ENCODE measurements around the gene ADGRL2. TPM values are rescaled to one million over a fixed set of nuclear protein-coding genes. Genes with fewer than 3 reads are reported as not detected.
"Not testable (repeated sequence)": the region's sequence is repeated elsewhere in the genome, so short reads cannot be mapped to it uniquely, and the experiment has no call there.

ADGRL2 gene
- polyA plus RNA-seq, 1 donor = 62.7 TPM

DNA sequence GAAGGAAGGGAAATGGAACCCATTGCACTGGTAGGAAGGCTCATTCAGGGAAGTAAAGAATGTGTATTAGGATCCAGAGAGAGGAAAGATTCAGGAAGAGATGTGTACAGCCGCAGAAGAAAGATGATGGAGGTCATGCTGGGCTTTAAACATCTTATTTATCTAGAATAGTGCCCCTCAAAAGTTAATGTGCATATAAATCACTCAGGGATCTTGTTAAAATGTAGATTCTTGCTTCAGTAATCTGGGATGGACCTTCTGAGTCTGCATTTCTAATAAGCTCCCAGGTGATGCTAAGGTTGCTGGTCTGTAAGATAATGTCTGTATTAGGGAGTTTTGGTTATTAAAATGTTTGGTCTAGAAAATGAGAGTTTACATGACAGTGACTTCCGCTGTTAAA lies 46.3 kb downstream of the ADGRL2 start:
- no peak for DNase-seq (ENCODE audit: low read depth)

DNA sequence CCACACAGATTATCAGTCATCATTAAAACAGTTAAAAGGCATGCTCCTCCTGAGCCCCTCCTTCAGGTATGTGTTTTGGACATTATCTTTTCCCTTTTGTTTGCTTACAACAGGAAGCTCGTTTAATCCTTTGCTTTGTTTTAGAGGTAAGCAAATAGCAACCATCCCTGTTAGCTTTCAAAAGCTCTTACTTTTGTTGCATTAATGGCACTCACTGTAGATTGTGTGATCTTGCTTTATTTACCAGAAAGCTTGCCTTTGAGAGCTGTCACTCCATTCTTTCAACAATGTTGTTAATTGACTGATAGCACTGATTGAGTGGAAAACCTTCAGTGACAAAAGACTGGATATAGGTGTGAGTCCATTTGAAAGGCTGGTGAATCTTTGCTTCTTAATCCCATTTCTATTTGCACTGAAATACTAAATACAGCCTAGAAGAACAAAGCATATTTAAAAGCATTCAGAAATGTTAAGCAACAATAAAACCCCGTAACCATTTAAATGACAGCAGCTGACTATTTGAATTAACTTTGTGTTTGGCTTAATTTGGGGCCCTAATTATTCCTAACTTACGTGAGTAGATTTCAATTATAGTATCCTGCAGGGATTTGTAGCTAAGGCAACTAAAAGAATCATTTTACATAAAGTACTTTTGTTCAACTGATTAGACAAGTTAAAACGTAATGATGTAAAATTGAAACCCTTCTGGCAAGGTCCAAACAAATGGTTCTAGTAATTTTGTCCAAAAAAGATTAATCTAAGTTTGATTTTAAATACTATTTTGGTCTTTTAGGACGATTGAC lies 48.3 kb downstream of the ADGRL2 start:
- no peak for DNase-seq (ENCODE audit: low read depth)

DNA sequence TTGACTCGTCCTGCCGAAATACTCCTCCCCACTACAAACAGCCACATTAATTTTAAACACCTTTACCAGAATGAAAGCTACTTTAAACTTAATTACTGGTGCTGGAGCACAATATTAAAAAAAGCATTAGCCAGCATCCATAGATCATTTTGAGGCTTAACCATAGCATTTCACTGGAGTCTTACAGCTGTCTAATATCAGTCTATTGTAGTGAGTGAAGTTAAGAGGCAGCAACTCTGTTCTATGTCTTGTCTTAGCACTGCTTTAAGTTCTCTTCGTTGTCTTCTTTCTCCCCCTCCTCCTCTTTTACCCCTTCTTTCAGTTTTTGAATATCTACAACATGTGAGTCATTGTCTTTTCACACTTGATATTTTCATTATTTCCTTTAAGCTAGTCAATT lies 49.3 kb downstream of the ADGRL2 start:
- no peak for DNase-seq (ENCODE audit: low read depth)

DNA sequence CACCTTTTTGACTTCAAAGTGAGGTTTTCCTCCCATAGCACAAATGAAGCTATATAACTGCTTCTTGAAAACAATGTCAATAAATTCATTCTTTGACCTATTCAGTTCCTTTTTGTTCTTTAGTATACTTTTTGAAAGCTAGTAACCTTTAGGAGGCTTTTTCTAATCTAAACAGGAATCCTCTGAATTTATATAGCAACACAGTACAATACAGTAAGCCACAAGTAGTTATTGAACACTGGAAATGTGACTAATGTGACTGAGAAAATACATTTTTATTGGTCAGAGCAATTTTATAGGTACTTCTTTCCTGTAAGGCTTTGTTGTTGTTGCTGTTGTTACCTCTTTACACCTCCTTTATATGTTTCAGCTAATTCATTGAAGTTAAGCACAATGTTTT lies 49.8 kb downstream of the ADGRL2 start:
- DNase-seq (ENCODE audit: low read depth) = no peak

DNA sequence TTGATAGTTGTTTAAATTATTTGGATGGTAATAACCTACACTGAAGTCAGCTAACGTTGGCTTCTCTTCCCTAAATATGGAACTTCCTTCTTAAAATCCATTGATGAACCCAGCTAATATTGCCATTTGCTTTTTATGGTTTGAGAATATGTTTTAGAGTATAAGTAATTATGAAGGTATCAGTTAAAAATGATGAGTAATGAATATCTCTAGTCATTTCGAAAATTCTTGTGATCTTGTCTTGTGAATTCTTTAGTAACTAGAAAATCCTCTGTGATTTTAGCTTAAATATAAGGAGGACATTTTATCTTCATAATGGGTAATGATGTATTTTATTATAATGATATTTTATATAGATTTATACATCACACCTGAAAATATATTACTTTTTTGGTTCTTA lies 50.5 kb downstream of the ADGRL2 start:
- DNase-seq (ENCODE audit: low read depth) = no peak

DNA sequence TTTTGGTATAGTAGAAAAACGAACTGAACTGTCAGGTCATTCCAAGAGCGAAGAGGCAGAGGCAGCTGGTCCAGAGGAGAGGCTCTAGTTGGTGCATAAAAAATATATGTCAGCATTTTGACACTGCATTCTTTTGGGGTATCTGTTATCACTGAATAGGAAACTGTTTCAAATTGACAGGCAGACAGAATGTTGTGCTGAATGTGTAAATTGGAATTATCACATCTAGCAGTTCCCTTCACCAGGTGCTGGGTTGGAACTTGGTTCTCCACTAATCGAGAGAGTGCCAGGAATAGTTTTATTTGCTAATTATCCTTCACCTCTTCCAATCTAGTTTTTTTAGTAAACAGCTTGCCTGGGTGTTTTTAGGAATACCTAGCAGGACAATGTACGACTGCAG lies 52.2 kb downstream of the ADGRL2 start:
- no peak for DNase-seq (ENCODE audit: low read depth)

DNA sequence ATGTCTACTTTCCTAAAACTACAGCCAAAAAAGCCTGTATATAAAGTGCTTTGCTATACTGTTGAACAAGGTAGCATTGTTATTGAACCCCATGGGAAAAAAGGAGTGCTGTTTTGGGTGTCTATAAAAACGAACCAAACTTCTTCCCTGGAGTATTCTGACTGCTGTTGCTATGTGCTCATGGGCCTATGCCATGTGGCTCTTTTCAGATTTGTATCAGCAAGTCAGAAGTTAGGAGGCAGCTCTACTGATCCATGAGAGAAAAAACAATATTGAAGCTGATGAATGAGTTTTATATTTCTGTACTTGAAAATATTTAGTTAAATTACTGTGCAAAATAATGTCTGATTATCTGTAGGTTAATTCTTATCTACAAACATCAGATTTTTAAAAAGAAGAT lies 66.5 kb downstream of the ADGRL2 start:
- DNase-seq (ENCODE audit: low read depth) = no peak

DNA sequence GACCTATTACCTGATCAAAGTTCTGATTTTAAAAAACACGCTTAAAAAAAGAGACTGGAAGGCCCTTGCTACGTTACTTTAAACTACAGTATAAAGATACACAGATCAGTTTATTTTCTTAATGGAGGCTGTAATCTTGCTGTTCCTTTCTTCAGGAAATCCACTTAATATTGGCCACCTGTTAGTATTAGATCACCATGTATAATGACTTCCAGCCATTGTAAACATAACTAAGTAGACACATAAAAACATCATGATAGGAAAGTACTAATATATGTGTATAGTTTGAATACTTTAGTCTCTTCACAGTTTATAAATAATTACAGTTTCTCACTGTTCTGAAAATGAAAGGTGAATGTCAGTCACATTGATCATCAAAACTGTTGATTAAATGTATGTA lies 68.6 kb downstream of the ADGRL2 start:
- DNase-seq (ENCODE audit: low read depth) = no peak

DNA sequence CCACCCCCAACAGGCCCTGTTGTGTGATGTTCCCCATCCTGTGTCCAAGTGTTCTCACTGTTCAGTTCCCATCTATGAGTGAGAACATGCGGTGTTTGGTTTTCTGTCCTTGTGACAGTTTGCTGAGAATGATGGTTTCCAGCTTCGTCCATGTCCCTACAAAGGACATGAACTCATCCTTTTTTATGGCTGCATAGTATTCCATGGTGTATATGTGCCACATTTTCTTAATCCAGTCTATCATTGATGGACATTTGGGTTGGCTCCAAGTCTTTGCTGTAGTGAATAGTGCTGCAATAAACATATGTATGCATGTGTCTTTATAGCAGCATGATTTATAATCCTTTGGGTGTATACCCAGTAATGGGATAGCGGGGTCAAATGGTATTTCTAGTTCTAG lies 70.4 kb downstream of the ADGRL2 start:
- DNase-seq (ENCODE audit: low read depth) = not testable (repeated sequence)

DNA sequence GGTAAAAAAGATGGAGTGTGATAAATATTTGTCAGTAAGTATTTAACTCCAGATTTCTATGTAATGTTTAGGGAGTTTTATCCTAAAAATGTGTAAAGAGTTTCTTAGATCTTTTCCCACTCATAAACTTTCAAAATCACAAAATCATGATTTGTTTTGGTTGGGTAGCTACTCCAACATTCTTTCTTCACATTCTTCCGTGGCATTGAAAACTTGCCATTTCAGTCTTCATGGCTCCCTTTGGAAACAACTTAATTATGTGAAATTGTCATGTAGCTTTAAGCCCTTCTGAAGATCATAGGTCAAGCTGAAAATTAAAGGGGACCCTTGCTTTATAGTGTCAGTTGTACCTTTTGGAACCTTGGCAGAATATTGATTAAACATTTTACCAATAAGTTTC lies 73.2 kb downstream of the ADGRL2 start:
- DNase-seq (ENCODE audit: low read depth) = no peak

DNA sequence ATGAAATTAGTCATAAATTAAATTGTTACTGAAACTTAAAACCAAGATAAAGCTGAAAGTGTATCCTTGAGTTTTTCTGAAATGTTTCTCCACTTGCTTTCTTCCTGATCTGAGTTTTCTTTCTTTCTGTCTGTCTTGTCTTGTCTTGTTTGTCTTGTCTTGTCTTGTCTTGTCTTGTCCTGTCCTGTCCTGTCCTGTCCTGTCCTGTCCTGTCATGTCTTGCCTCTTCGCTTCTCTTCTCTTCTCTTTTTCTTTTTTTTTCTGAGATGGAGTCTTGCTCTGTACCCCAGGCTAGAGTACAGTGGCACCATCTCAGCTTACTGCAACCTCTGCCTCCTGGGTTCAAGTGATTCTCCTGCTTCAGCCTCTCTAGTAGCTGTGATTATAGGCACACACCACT lies 73.7 kb downstream of the ADGRL2 start:
- no peak for DNase-seq (ENCODE audit: low read depth)

DNA sequence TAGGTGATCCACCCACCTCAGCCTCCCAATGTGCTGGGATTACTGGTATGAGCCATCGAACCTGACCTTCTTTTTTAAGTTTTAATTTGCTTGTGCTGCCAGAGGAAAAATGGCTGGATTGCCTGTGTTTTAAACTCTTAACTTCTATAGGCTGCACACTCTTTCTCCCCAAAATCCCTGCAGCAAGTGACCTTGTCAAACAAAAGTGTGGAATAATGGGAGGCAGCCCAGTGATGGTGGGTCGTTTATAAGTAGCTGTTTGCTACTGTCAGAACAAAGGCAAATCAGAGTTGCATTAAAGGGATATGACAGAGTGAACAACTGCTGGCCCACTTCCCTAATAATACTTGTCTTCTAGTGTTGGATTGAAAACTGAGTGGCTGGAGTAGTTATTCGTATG lies 74.2 kb downstream of the ADGRL2 start:
- no peak for DNase-seq (ENCODE audit: low read depth)

DNA sequence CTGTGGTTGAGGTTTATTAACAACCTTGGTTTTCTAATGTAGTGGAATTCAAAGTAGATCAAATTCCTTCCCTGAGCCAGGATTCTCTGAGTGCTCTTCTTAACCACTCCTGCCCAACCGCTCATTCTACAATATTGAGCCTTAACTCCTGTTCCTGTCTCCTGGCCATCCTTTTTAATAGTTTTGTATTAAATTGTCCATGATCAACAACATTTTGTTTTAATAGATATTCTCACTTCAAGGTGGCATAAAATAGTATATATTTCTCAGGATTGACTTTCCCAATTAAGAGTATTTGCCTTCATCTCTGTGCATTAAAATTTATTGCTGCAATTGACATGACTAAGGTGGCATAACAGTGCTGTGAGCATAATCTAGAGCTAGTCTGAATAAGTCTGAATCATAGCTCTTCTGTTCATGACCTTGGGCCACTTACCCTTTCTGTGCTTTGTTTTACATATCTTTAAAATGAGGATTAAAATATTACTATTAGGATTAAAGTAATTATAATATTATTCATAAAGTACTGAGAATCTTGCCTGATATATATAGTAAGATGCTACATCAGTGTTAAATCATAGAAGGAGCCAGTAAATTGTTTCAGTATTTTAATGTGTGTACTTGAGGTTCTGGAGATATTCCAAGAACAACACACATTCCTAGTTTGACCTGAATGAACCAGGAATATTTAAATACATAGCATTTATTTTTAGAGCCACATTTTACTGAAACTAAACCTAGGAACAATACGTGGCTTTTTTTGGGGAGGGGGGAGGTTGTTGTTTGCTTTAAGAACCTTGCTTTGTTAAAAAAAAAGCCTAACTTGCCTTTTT lies 76.4 kb downstream of the ADGRL2 start:
- DNase-seq (ENCODE audit: low read depth) = no peak

DNA sequence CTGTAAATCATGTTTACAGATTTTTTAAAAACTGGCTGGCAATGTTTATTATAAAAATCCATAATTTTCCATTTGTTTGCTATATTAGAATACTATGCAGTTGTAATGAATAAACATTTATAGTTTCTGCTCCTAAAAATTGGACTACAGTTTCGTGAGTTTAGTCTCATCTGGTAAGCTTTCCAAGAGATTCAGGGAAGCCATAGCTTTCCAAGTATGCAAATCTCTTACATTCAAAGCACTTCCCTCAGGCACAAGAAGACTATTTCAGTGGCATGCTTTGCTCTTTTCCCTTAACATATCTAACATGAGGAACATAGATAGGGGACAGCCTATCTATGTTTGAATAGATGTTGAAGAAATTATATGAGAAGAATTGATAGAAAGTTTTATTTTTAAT lies 77.2 kb downstream of the ADGRL2 start:
- DNase-seq (ENCODE audit: low read depth) = no peak

DNA sequence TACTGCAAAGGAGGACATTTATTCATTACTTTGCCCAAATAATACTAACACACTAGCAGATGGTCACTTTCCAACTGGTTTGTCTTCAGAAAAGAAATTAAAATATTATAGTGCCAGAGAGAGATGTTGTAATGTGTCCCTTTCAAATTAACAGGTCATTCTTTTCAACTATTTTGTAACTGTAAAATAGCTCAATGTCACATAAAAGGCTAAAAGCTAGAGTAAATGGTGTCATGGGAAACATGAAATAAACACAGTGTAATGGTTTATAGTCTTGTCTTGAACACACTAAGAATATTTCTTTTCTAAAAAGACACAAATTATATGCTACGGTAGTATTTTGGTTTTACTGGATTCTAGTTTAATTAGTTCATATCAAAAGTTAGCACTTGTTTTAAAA lies 77.8 kb downstream of the ADGRL2 start:
- no peak for DNase-seq (ENCODE audit: low read depth)

DNA sequence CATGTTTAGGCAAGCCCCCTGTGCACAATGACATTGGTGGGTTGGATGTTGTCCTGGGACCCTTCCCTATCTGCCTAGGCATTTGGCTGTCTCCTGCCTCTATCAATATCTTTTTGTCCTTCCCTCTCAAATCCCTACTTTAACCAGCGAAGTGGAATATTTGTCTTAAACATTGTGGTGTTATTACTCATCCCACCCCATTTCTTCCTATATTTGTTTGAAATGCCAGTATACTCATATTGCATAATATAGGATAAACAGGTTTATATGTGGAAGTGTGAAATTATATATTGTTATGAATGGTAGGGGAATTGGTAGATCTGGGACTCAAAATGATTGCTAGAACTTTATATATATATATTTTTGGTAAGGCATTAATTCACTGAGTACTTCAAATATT lies 80.0 kb downstream of the ADGRL2 start:
- DNase-seq (ENCODE audit: low read depth) = no peak

DNA sequence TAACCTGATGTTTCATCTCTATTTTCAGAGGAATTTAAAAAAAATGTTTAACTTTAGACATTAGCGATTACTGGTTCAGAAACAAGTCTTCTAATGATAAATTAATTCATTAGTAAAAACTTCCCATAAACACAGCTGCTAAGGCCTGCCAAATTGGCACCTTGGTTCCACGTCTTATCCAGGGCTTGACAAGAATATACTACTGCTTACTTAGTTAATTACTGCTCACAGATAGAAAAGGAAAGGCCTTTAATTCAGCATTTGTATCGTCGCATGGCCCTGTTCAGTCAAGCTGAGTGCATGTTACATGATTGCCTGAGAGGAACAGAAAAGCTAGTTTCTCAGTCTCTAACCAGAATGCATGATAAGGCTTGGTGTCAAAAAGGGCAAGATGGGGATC lies 84.6 kb downstream of the ADGRL2 start:
- DNase-seq (ENCODE audit: low read depth) = no peak

DNA sequence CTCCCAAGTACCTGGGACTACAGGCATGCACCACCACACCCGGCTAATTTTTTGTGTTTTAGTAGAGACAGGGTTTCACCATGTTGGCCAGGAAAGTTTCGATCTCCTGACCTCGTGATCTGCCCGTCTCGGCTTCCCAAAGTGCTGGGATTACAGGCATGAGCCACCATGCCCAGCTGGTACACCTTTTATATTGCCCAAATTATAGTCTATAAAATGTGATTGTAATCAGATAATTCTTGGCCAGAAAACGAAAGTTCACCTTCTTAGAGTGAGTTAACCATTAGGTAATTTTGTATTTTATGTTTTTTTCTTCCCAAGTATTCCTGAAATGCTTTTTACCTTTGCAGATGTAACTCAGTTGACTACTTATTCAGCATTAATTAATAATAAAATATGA lies 85.6 kb downstream of the ADGRL2 start:
- not testable (repeated sequence) for DNase-seq (ENCODE audit: low read depth)

DNA sequence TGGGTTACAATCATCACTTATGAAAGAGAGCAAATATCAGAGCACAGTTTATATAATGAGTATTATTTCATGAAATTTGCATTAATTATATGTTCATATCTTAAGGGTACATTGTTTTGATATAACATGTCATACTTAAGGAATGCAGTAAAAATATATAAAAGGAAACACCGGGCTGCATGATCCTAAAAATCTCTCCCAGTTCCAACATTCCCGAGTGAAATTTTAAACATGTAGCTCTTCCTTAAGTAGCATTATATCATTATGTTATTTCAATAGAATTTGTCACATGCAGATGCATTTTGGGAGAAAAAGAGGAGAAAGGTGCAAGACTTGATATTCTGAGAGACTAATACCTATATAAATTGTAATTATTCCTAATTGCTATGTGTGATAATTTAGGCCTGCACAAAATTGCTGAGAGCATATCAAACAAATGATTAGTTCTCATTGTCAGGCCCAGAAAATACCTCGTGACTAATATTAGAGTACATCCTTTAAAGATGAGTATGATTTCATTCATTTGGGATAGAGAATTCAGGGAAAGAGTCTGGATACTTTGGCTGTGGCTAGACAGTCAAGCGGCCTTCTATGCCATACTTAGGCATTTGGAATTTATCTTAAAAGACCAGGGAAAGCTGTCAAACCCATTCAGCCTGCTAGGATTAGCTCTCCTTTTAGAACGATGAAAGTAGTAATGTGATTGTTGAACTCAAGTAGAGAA lies 86.8 kb downstream of the ADGRL2 start:
- no peak for DNase-seq (ENCODE audit: low read depth)

DNA sequence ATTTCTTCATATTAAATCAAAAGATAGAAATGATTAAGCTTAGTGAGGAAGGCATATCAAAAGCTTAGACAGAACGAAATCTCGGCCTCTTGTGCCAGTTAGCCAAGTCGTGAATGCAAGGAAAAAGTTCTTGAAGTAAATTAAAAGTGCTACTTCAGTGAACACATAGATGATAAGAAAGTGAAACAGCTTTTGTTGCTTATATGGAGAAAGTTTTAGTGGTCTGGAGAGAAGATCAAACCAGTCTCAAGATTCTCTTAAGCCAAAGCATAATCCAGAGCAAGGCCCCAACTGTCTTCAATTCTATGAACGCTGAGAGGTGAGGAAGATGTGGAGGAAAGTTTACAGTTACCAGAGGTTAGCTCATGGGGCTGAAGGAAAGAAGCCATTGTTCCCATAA lies 88.4 kb downstream of the ADGRL2 start:
- DNase-seq (ENCODE audit: low read depth) = no peak

DNA sequence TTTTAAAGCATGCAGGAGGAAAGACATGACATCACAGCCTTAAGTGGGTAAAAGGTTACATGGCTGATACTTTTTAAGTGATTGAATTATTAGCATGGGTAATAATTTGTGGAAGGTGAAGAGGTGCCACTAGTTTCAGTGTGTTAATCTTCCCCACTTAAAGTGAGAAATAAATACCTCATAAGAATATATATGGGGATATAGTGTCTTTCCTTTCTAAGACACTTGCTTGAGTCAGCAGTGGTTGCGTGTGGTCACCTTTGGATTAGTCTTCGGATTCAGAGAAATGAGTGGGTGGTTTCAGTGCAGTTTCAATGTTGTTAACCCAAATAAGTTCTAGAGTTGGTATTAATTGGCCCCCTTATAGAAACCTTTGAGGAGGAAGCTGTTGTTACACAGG lies 94.1 kb downstream of the ADGRL2 start:
- no peak for DNase-seq (ENCODE audit: low read depth)

DNA sequence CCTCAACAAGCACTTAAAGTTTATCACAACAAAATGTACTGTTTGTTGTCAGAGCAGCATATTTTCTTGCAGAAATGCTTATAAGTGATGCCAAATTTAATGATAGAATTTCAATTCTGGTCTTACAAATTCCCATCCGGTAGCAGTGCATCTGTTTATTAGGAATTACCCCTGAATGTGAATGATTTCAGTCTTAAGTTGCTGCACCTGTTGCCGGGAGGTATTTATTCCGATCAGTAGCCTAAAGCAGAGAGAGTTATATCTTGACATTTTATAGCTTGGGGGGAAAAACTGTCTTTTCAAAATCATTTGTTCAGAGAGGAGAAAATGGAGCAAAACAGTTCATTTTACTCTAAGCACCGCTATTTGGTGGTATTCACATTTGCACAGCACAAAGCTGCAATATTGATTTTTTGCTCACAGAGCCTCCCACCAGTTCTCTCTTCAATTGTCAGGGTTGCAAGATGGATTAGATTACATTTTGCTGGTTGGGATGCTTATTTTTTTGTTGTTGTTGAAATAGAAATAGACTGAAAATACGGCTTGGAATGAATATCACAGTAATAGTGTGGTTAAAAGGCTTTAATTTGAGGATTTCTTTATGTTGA lies 98.6 kb downstream of the ADGRL2 start:
- DNase-seq (ENCODE audit: low read depth) = no peak

Measured in forelimb muscle (tissue), 1 donor.